Cerebellar cortex (tissue), 1 donor: ENCODE results near the gene AKR1C4.
"Not testable (repeated sequence)": the region's sequence is repeated elsewhere in the genome, so short reads cannot be mapped to it uniquely, and the experiment has no call there.

Experiments
- DNase-seq: peaks from one replicate; pipeline ENCODE4 v3.0.0-alpha.2; 2015; ENCODE audit warnings: low spot score

The AKR1C4 gene

GRCh38 chr10:5206799-5207198 lies 10.2 kb downstream of the AKR1C4 start:
- no peak for DNase-seq

- DNase-seq = not testable (repeated sequence)
Measured at GRCh38 chr10:5209776-5210175, 13.1 kb downstream of the AKR1C4 start.

GRCh38 chr10:5210261-5210660 lies 13.6 kb downstream of the AKR1C4 start:
- DNase-seq = not testable (repeated sequence)

- DNase-seq = no peak
Measured at GRCh38 chr10:5211696-5212536, 15.3 kb downstream of the AKR1C4 start.

GRCh38 chr10:5216801-5217200 lies 20.2 kb downstream of the AKR1C4 start:
- DNase-seq = no peak

GRCh38 chr10:5219262-5219661 lies 22.6 kb downstream of the AKR1C4 start:
- DNase-seq = no peak

- DNase-seq = not testable (repeated sequence)
Measured at GRCh38 chr10:5222942-5223341, 26.3 kb downstream of the AKR1C4 start.

GRCh38 chr10:5229019-5229418 lies 32.4 kb downstream of the AKR1C4 start:
- DNase-seq = no peak

- DNase-seq = no peak
Measured at GRCh38 chr10:5233324-5233723, 36.7 kb downstream of the AKR1C4 start.

- no peak for DNase-seq
Measured at GRCh38 chr10:5234106-5234860, 37.6 kb downstream of the AKR1C4 start.

- DNase-seq = not testable (repeated sequence)
Measured at GRCh38 chr10:5237541-5237940, 40.9 kb downstream of the AKR1C4 start.

- DNase-seq = no peak
Measured at GRCh38 chr10:5242585-5242984, 45.9 kb downstream of the AKR1C4 start.

GRCh38 chr10:5243521-5243987 lies 46.9 kb downstream of the AKR1C4 start:
- no peak for DNase-seq

- no peak for DNase-seq
Measured at GRCh38 chr10:5252177-5253037, 55.8 kb downstream of the AKR1C4 start.

- no peak for DNase-seq
Measured at GRCh38 chr10:5254488-5254887, 57.9 kb downstream of the AKR1C4 start.

GRCh38 chr10:5257768-5258167 lies 61.1 kb downstream of the AKR1C4 start:
- DNase-seq = not testable (repeated sequence)

- no peak for DNase-seq
Measured at GRCh38 chr10:5259132-5259951, 62.7 kb downstream of the AKR1C4 start.

- DNase-seq = no peak
Measured at GRCh38 chr10:5259952-5260578, 63.4 kb downstream of the AKR1C4 start.

GRCh38 chr10:5260828-5261227 lies 64.2 kb downstream of the AKR1C4 start:
- DNase-seq = no peak

- DNase-seq = no peak
Measured at GRCh38 chr10:5265139-5265538, 68.5 kb downstream of the AKR1C4 start.

- no peak for DNase-seq
Measured at GRCh38 chr10:5266351-5266750, 69.7 kb downstream of the AKR1C4 start.
